Lower leg skin (tissue), 4 donors: ENCODE results near the gene URI1. TPM values are rescaled to one million over a fixed set of nuclear protein-coding genes. Genes with fewer than 3 reads are reported as not detected.

Experiments
- DNase-seq, 2 donors: peaks; one replicate each; pipeline ENCODE4 v3.0.0-alpha.2; 2019; ENCODE audit warnings: low spot score in 2 of 2
- H3K4me3 ChIP-seq: fragments of 200-600 bp; sonication (generic); 2 replicates; pipeline ENCODE4 v1.5.1; 2017; ENCODE audit warnings: mild to moderate bottlenecking, low read depth; ENCODE audit not compliant: poor library complexity, severe bottlenecking
- CTCF ChIP-seq, 3 donors: fragments of 450-650 bp; IDR thresholded peaks; one replicate each; pipeline ENCODE4 v1.5.1; 2016; ENCODE audit warnings: antibody characterized with exemption in 3 of 3, mild to moderate bottlenecking in 3 of 3, moderate library complexity in 2 of 3
- POLR2A ChIP-seq, 2 donors: fragments of 450-650 bp; IDR thresholded peaks; one replicate each; pipeline ENCODE4 v1.6.1; 2016 to 2017; ENCODE audit warnings: antibody characterized with exemption in 2 of 2, mild to moderate bottlenecking in 1 of 2, moderate library complexity in 1 of 2
- WGBS, 2 donors: methylation state at CpG; one replicate each; pipeline ENCODE4 v1.1.5; 2018; 5-methylcytosine and 5-hydroxymethylcytosine counted together
- intact Hi-C: fragments of 100-400 bp; cut with DNase I; formaldehyde crosslinking; loops from one replicate; pipeline ENCODE4 v1.15.0; 2023; ENCODE audit warnings: low total_unique reads
- total RNA-seq, 4 donors: library from RNA; depleted of rRNA; stranded (reverse); fragments of >200 nt; gene quantifications; one replicate each; pipeline ENCODE4 v1.1.0, GENCODE V29; 2016

Gene URI1
- total RNA-seq, 4 donors from 2014 or later: 36.6 to 66.0 (median 53.9) TPM

- no peak overlapping the region for H3K4me3 ChIP-seq
- 44 to 46% methylated on average over 3 of the region's 3 CpGs for WGBS, 2 donors
- DNase-seq: no peak
- intact Hi-C loops: no loop called here
- no peak for TF ChIP-seq CTCF (IDR thresholded peaks at IDR 0.05)
- no peak for TF ChIP-seq POLR2A (IDR thresholded peaks at IDR 0.05)
These were observed 36.0 kb downstream of the URI1 start for GRCh38 chr19:29978080-29978479.

- intact Hi-C loops: no loop called here
- no peak overlapping the region for H3K4me3 ChIP-seq
- TF ChIP-seq POLR2A (IDR thresholded peaks at IDR 0.05) (no peak), CTCF (IDR thresholded peaks at IDR 0.05) (no peak)
- 59 to 70% methylated on average over 3 of the region's 3 CpGs for WGBS, 2 donors
- DNase-seq: no peak
These were observed 41.5 kb downstream of the URI1 start for GRCh38 chr19:29983568-29983967.

GRCh38 chr19:29985196-29985595 is 43.2 kb downstream of the URI1 start:
- no peak for TF ChIP-seq CTCF (IDR thresholded peaks at IDR 0.05)
- no peak for TF ChIP-seq POLR2A (IDR thresholded peaks at IDR 0.05)
- DNase-seq: no peak
- H3K4me3 ChIP-seq: no peak overlapping the region
- 91 to 92% methylated on average over 2 of the region's 2 CpGs for WGBS, 2 donors
- intact Hi-C loops: no loop called here

GRCh38 chr19:29988351-29988750 is 46.3 kb downstream of the URI1 start:
- intact Hi-C loops: no loop called here
- no peak for DNase-seq
- H3K4me3 ChIP-seq: no peak overlapping the region
- TF ChIP-seq POLR2A (IDR thresholded peaks at IDR 0.05) (no peak), CTCF (IDR thresholded peaks at IDR 0.05) (no peak)
- WGBS, 2 donors: 92 to 93% methylated on average over 9 of the region's 9 CpGs

GRCh38 chr19:29992233-29992867 is 50.3 kb downstream of the URI1 start:
- intact Hi-C loops: no loop called here
- no peak for DNase-seq
- H3K4me3 ChIP-seq: no peak overlapping the region
- TF ChIP-seq CTCF (IDR thresholded peaks at IDR 0.05): no peak
- no peak for TF ChIP-seq POLR2A (IDR thresholded peaks at IDR 0.05)
- 94 to 97% methylated on average over 6 of the region's 6 CpGs for WGBS, 2 donors

- 74 to 87% methylated on average over 3 of the region's 3 CpGs for WGBS, 2 donors
- intact Hi-C loops: no loop called here
- H3K4me3 ChIP-seq: no peak overlapping the region
- DNase-seq: no peak
- TF ChIP-seq POLR2A (IDR thresholded peaks at IDR 0.05) (no peak), CTCF (IDR thresholded peaks at IDR 0.05) (no peak)
These were observed 57.5 kb downstream of the URI1 start for GRCh38 chr19:29999490-29999889.
